Breast epithelium (tissue), 3 donors: ENCODE data around the gene PAIP2.

Experiments used
- POLR2A ChIP-seq: fragments of 450-650 bp; IDR thresholded peaks from one replicate; pipeline ENCODE4 v1.6.1; 2016; ENCODE audit warnings: antibody characterized with exemption, mild to moderate bottlenecking, moderate library complexity
- TF ChIP-seq, protein P1 (sequence below), 3 donors: fragments of 450-650 bp; IDR thresholded peaks; one replicate each; pipeline ENCODE4 v1.5.1; 2016 to 2017; ENCODE audit warnings: antibody characterized with exemption in 3 of 3, mild to moderate bottlenecking in 3 of 3, moderate library complexity in 3 of 3

DNA sequence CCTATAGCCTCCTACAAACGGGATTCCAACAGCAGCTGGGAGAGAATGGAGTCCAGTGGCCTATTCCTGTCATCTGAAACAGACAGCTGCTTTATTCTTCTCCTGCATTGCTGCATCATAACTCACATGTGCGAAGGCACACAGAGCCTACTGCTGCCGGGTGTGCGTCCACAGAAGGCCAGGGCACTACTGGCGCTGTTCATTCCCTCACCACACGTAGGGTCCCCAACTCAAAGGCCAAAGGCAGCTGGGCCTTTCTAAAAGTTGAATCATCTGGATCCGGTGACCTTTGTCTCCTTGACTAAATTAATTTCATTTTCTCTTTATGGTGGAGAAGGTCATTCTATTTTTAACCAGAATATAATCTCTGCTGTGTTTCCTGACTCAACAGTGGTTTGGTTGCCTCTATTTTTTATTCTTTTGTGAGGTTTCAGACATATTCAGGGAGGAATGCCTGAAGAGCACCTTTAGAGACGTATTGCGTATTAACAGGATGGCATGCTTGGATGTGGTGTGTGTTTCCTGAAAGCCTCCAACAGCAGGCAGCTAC lies 73.0 kb downstream of the PAIP2 start:
- no peak for TF ChIP-seq POLR2A
- TF ChIP-seq, protein P1, sequence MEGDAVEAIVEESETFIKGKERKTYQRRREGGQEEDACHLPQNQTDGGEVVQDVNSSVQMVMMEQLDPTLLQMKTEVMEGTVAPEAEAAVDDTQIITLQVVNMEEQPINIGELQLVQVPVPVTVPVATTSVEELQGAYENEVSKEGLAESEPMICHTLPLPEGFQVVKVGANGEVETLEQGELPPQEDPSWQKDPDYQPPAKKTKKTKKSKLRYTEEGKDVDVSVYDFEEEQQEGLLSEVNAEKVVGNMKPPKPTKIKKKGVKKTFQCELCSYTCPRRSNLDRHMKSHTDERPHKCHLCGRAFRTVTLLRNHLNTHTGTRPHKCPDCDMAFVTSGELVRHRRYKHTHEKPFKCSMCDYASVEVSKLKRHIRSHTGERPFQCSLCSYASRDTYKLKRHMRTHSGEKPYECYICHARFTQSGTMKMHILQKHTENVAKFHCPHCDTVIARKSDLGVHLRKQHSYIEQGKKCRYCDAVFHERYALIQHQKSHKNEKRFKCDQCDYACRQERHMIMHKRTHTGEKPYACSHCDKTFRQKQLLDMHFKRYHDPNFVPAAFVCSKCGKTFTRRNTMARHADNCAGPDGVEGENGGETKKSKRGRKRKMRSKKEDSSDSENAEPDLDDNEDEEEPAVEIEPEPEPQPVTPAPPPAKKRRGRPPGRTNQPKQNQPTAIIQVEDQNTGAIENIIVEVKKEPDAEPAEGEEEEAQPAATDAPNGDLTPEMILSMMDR (IDR thresholded peaks at IDR 0.05) = no peak
